Measurements from ENCODE around the gene FGGY. TPM values are rescaled to one million over a fixed set of nuclear protein-coding genes. Genes with fewer than 3 reads are reported as not detected.

FGGY gene
- total and polyA plus RNA-seq, 2 donors, result 16.6 to 36.9 TPM

- no peaks in the 10 kb centered on the region for H3K4me1 ChIP-seq (ENCODE audit: insufficient read depth)
- H3K4me3 ChIP-seq (ENCODE audit: low read depth, low read length), result no peak overlapping the region
- 96% methylated on average over 2 of the region's 2 CpGs for WGBS
- no peak for DNase-seq (ENCODE audit: extremely low spot score)
- no peaks in the 10 kb centered on the region for H3K36me3 ChIP-seq (ENCODE audit: insufficient read depth)
- no peak overlapping the region for H3K27ac ChIP-seq (ENCODE audit: low read depth)
Observed at GRCh38 chr1:59505596-59506028, 208.7 kb downstream of the FGGY start.

- H3K36me3 ChIP-seq (ENCODE audit: insufficient read depth), result no peaks in the 10 kb centered on the region
- 70% methylated on average over 3 of the region's 3 CpGs for WGBS
- no peaks in the 10 kb centered on the region for H3K4me1 ChIP-seq (ENCODE audit: insufficient read depth)
- no peak overlapping the region for H3K4me3 ChIP-seq (ENCODE audit: low read depth, low read length)
- H3K27ac ChIP-seq (ENCODE audit: low read depth), result no peak overlapping the region
- no peak for DNase-seq (ENCODE audit: extremely low spot score)
Observed at GRCh38 chr1:59506952-59507351, 210.1 kb downstream of the FGGY start.

- Histone ChIP-seq H3K4me1 (ENCODE audit: insufficient read depth) (no peaks in the 10 kb centered on the region), H3K27ac (ENCODE audit: low read depth) (no peak overlapping the region), H3K36me3 (ENCODE audit: insufficient read depth) (no peaks in the 10 kb centered on the region), H3K4me3 (ENCODE audit: low read depth, low read length) (no peak overlapping the region)
- DNase-seq (ENCODE audit: extremely low spot score), result no peak
- WGBS, result 77% methylated on average over 3 of the region's 3 CpGs
Observed at GRCh38 chr1:59509341-59509875, 212.5 kb downstream of the FGGY start.

GRCh38 chr1:59510249-59510648 lies 213.4 kb downstream of the FGGY start:
- Histone ChIP-seq H3K4me3 (ENCODE audit: low read depth, low read length) (no peak overlapping the region), H3K27ac (ENCODE audit: low read depth) (no peak overlapping the region), H3K4me1 (ENCODE audit: insufficient read depth) (no peaks in the 10 kb centered on the region), H3K36me3 (ENCODE audit: insufficient read depth) (no peaks in the 10 kb centered on the region)
- no peak for DNase-seq (ENCODE audit: extremely low spot score)
- 63% methylated on average over 1 of the region's 1 CpG for WGBS

- H3K4me3 ChIP-seq (ENCODE audit: low read depth, low read length), result no peak overlapping the region
- no peak overlapping the region for H3K27ac ChIP-seq (ENCODE audit: low read depth)
- no peak for DNase-seq (ENCODE audit: extremely low spot score)
- WGBS, result 88% methylated on average over 7 of the region's 7 CpGs
- H3K36me3 ChIP-seq (ENCODE audit: insufficient read depth), result no peaks in the 10 kb centered on the region
- H3K4me1 ChIP-seq (ENCODE audit: insufficient read depth), result peaks cover 2% of the 10 kb centered on the region
Observed at GRCh38 chr1:59511476-59512465, 214.9 kb downstream of the FGGY start.

- Histone ChIP-seq H3K36me3 (ENCODE audit: insufficient read depth) (no peaks in the 10 kb centered on the region), H3K4me3 (ENCODE audit: low read depth, low read length) (no peak overlapping the region), H3K27ac (ENCODE audit: low read depth) (no peak overlapping the region), H3K4me1 (ENCODE audit: insufficient read depth) (peaks cover 2% of the 10 kb centered on the region)
- WGBS, result 34% methylated on average over 1 of the region's 1 CpG
- no peak for DNase-seq (ENCODE audit: extremely low spot score)
Observed at GRCh38 chr1:59512702-59513101, 215.8 kb downstream of the FGGY start.

GRCh38 chr1:59514061-59514909 lies 217.4 kb downstream of the FGGY start:
- no peak overlapping the region for H3K27ac ChIP-seq (ENCODE audit: low read depth)
- no peak for DNase-seq (ENCODE audit: extremely low spot score)
- H3K4me1 ChIP-seq (ENCODE audit: insufficient read depth), result peaks cover 2% of the 10 kb centered on the region
- no peak overlapping the region for H3K4me3 ChIP-seq (ENCODE audit: low read depth, low read length)
- no peaks in the 10 kb centered on the region for H3K36me3 ChIP-seq (ENCODE audit: insufficient read depth)
- WGBS, result 93% methylated on average over 11 of the region's 11 CpGs

- Histone ChIP-seq H3K4me3 (ENCODE audit: low read depth, low read length) (no peak overlapping the region), H3K27ac (ENCODE audit: low read depth) (no peak overlapping the region), H3K36me3 (ENCODE audit: insufficient read depth) (no peaks in the 10 kb centered on the region), H3K4me1 (ENCODE audit: insufficient read depth) (peaks cover 2% of the 10 kb centered on the region)
- DNase-seq (ENCODE audit: extremely low spot score), result no peak
Observed at GRCh38 chr1:59516881-59517280, 220.0 kb downstream of the FGGY start.

GRCh38 chr1:59520194-59520593 lies 223.3 kb downstream of the FGGY start:
- H3K27ac ChIP-seq (ENCODE audit: low read depth), result no peak overlapping the region
- H3K4me3 ChIP-seq (ENCODE audit: low read depth, low read length), result no peak overlapping the region
- no peak for DNase-seq (ENCODE audit: extremely low spot score)
- H3K4me1 ChIP-seq (ENCODE audit: insufficient read depth), result peaks cover 2% of the 10 kb centered on the region
- no peaks in the 10 kb centered on the region for H3K36me3 ChIP-seq (ENCODE audit: insufficient read depth)
- 54% methylated on average over 3 of the region's 3 CpGs for WGBS

GRCh38 chr1:59520827-59521418 lies 224.0 kb downstream of the FGGY start:
- no peak for DNase-seq (ENCODE audit: extremely low spot score)
- no peak overlapping the region for H3K4me3 ChIP-seq (ENCODE audit: low read depth, low read length)
- no peaks in the 10 kb centered on the region for H3K36me3 ChIP-seq (ENCODE audit: insufficient read depth)
- H3K27ac ChIP-seq (ENCODE audit: low read depth), result no peak overlapping the region
- WGBS, result 28% methylated on average over 12 of the region's 12 CpGs
- peaks cover 2% of the 10 kb centered on the region for H3K4me1 ChIP-seq (ENCODE audit: insufficient read depth)

- peaks cover under 1% of the 10 kb centered on the region for H3K4me1 ChIP-seq (ENCODE audit: insufficient read depth)
- H3K27ac ChIP-seq (ENCODE audit: low read depth), result no peak overlapping the region
- 61% methylated on average over 2 of the region's 2 CpGs for WGBS
- no peak overlapping the region for H3K4me3 ChIP-seq (ENCODE audit: low read depth, low read length)
- no peaks in the 10 kb centered on the region for H3K36me3 ChIP-seq (ENCODE audit: insufficient read depth)
- DNase-seq (ENCODE audit: extremely low spot score), result no peak
Observed at GRCh38 chr1:59521456-59521855, 224.6 kb downstream of the FGGY start.

GRCh38 chr1:59522925-59523505 lies 226.1 kb downstream of the FGGY start:
- WGBS, result 95% methylated on average over 4 of the region's 4 CpGs
- no peak for DNase-seq (ENCODE audit: extremely low spot score)
- no peaks in the 10 kb centered on the region for H3K4me1 ChIP-seq (ENCODE audit: insufficient read depth)
- no peak overlapping the region for H3K27ac ChIP-seq (ENCODE audit: low read depth)
- H3K4me3 ChIP-seq (ENCODE audit: low read depth, low read length), result no peak overlapping the region
- H3K36me3 ChIP-seq (ENCODE audit: insufficient read depth), result no peaks in the 10 kb centered on the region
